Left lung (tissue), 10 donors: ENCODE data around the gene AATF. TPM values are rescaled to one million over a fixed set of nuclear protein-coding genes. Genes with fewer than 3 reads are reported as not detected.

Experiments
- ATAC-seq: fragments of 200-7000 bp; cut with Tn5 transposase; one replicate; pipeline ENCODE4 v1.9.1; 2020; ENCODE audit warnings: moderate library complexity
- DNase-seq, 4 donors: peaks; one replicate each; pipeline ENCODE4 v3.0.0-alpha.2; 2013 to 2020
- H3K27ac ChIP-seq, 2 donors: fragments of 200-600 bp; sonication (generic) in 1 of 2; one replicate each; pipeline versions ENCODE4 v1.5.0 to v1.8.0; 2020 to 2021
- H3K27me3 ChIP-seq, 2 donors: fragments of 200-600 bp; sonication (generic) in 1 of 2; one replicate each; pipeline versions ENCODE4 v1.5.0 to v1.8.0; 2020 to 2021
- H3K36me3 ChIP-seq, 2 donors: fragments of 200-600 bp; sonication (generic) in 1 of 2; one replicate each; pipeline versions ENCODE4 v1.5.0 to v1.8.0; 2020 to 2021
- H3K4me1 ChIP-seq, 2 donors: fragments of 200-600 bp; one replicate each; pipeline ENCODE4 v1.8.0; 2021
- H3K4me3 ChIP-seq, 2 donors: fragments of 200-600 bp; sonication (generic) in 1 of 2; one replicate each; pipeline versions ENCODE4 v1.5.0 to v1.8.0; 2020 to 2021; ENCODE audit warnings: mild to moderate bottlenecking in 1 of 2
- H3K9me3 ChIP-seq, 2 donors: fragments of 200-600 bp; sonication (generic) in 1 of 2; one replicate each; pipeline versions ENCODE4 v1.5.0 to v1.8.0; 2020 to 2021
- CTCF ChIP-seq, 2 donors: fragments of 200-600 bp; sonication (generic) in 1 of 2; IDR thresholded peaks; one replicate each; pipeline versions ENCODE4 v1.5.0 to v1.8.0; 2021; ENCODE audit warnings: antibody characterized with exemption in 2 of 2
- intact Hi-C, 2 donors: fragments of 100-400 bp; cut with DNase I; formaldehyde crosslinking; loops; one replicate each; pipeline versions ENCODE4 v1.11.2 to v1.14.2; 2022
- polyA plus RNA-seq, 6 donors: library from polyadenylated mRNA; unstranded; fragments of 120-200 nt; gene quantifications; one replicate each; pipeline ENCODE4 v1.2.1, GENCODE V29; 2013; ENCODE audit not compliant: insufficient read length in 6 of 6
- total RNA-seq, 2 donors: library from RNA; stranded (reverse); fragmentation: NEBNext Ultra II Directional; extraction: Animal tissue kit (Norgen Biotek cat#: 25700); gene quantifications; one replicate each; pipeline ENCODE4 v1.2.1, GENCODE V29; 2021
- donor health status: DM: no; HTN: yes; CAD: no.
- donor health status: DM: no; HTN: no; CAD: no.

Gene AATF
- total and polyA plus RNA-seq, 8 donors: 31.6 to 42.4 (median 37.8) TPM

DNA sequence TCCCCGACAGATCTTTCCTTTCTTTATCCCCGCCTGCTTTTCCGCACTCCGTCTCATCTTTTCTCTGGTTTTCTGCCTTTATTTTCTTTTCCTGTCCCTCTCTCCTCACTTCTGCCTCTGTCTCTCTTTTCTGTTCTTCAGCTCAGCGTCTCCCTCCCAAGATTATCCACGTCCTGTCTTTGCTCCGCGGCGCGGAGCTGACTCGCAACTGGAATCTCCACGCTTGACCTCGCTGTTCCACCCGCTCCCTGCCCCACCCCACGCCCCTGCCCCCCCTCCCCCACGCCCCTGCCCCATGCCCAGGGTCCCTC is 16.4 kb upstream of the AATF start:
- no peak overlapping the region for H3K27ac ChIP-seq
- no peak for ATAC-seq
- H3K4me1 ChIP-seq: peaks cover 10 to 58% of the 10 kb centered on the region in 2 donors
- DNase-seq: no peak
- H3K9me3 ChIP-seq: no peaks in the 10 kb centered on the region
- intact Hi-C loops: no loop called here
- peaks cover 100% of the 10 kb centered on the region in 2 donors for H3K27me3 ChIP-seq
- no peaks in the 10 kb centered on the region for H3K36me3 ChIP-seq
- TF ChIP-seq CTCF (IDR thresholded peaks at IDR 0.05): no peak
- H3K4me3 ChIP-seq: no peak overlapping the region

GRCh38 chr17:36932694-36933511 is 15.9 kb upstream of the AATF start:
- intact Hi-C loops: no loop called here
- no peak overlapping the region for H3K4me3 ChIP-seq
- no peak for ATAC-seq
- no peak for TF ChIP-seq CTCF (IDR thresholded peaks at IDR 0.05)
- H3K27me3 ChIP-seq: peaks cover 100% of the 10 kb centered on the region in 2 donors
- no peak overlapping the region for H3K27ac ChIP-seq
- no peaks in the 10 kb centered on the region for H3K9me3 ChIP-seq
- H3K4me1 ChIP-seq: peaks cover 10 to 64% of the 10 kb centered on the region in 2 donors
- no peak for DNase-seq
- H3K36me3 ChIP-seq: no peaks in the 10 kb centered on the region

GRCh38 chr17:36933512-36934143 is 15.1 kb upstream of the AATF start:
- Histone ChIP-seq H3K36me3 (no peaks in the 10 kb centered on the region), H3K27ac (no peak overlapping the region), H3K27me3 (peaks cover 100% of the 10 kb centered on the region in 2 donors), H3K4me1 (peaks cover 10 to 66% of the 10 kb centered on the region in 2 donors), H3K4me3 (no peak overlapping the region), H3K9me3 (no peaks in the 10 kb centered on the region)
- no peak for TF ChIP-seq CTCF (IDR thresholded peaks at IDR 0.05)
- DNase-seq (no peak), ATAC-seq (no peak)
- intact Hi-C loops: no loop called here

DNA sequence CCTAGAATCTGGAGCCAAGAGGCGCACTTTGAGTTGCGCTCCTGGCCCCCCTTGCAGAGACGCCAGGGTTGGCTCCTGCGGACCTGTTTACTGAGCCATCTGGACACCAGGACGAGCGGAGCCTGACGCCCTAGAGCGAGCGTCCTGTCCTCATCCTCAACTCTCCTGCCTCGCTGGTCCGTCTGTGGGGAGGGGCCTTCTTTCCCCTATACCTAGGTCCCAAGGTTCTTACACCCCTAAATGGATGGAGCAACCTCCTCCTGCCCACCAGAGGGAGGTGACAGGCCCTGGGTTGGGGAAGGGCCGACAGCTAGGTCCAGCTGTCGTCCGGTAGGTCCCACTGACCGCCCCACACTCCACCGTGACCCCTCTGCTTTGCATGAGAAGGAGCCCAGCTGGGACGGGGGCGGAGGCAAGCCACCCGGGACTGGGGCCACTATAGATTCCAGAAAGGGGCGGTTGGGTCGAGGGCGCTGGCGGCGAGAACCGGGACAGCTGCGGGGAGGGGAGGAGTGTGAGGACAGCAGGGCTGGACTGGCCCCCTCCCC is 14.5 kb upstream of the AATF start:
- no peak overlapping the region for H3K27ac ChIP-seq
- no peaks in the 10 kb centered on the region for H3K36me3 ChIP-seq
- H3K9me3 ChIP-seq: no peaks in the 10 kb centered on the region
- peaks cover 100% of the 10 kb centered on the region in 2 donors for H3K27me3 ChIP-seq
- peaks cover 10 to 68% of the 10 kb centered on the region in 2 donors for H3K4me1 ChIP-seq
- DNase-seq (no peak), ATAC-seq (no peak)
- intact Hi-C loops: no loop called here
- H3K4me3 ChIP-seq: no peak overlapping the region
- TF ChIP-seq CTCF (IDR thresholded peaks at IDR 0.05): no peak
